Osteocyte (in vitro differentiated cells): ENCODE measurements around the gene PGAP1. TPM values are rescaled to one million over a fixed set of nuclear protein-coding genes. Genes with fewer than 3 reads are reported as not detected.

Source experiments
- DNase-seq: peaks from one replicate; pipeline ENCODE4 v3.0.0; 2021; ENCODE audit warnings: mixed read lengths; ENCODE audit not compliant: unreplicated experiment; ENCODE audit errors: extremely low spot score
- H3K27ac Mint-ChIP-seq: one replicate; pipeline ENCODE4 v1.8.0; 2021; ENCODE audit warnings: mild to moderate bottlenecking, mixed read lengths; ENCODE audit not compliant: unreplicated experiment
- H3K27me3 Mint-ChIP-seq: one replicate; pipeline ENCODE4 v1.8.0; 2021; ENCODE audit warnings: mixed read lengths; ENCODE audit not compliant: unreplicated experiment
- H3K36me3 Mint-ChIP-seq: one replicate; pipeline ENCODE4 v1.8.0; 2021; ENCODE audit warnings: mixed read lengths; ENCODE audit not compliant: unreplicated experiment
- H3K4me1 Mint-ChIP-seq: one replicate; pipeline ENCODE4 v1.8.0; 2021; ENCODE audit warnings: mixed read lengths; ENCODE audit not compliant: unreplicated experiment
- H3K4me3 Mint-ChIP-seq: one replicate; pipeline ENCODE4 v1.8.0; 2021; ENCODE audit warnings: mild to moderate bottlenecking, moderate library complexity, mixed read lengths; ENCODE audit not compliant: unreplicated experiment
- H3K9me3 Mint-ChIP-seq: one replicate; pipeline ENCODE4 v1.8.0; 2021; ENCODE audit warnings: mixed read lengths; ENCODE audit not compliant: unreplicated experiment
- CTCF ChIP-seq: fragments of 200-600 bp; sonication (generic); IDR thresholded peaks from 2 replicates; pipeline ENCODE4 v1.5.0; 2021; ENCODE audit warnings: antibody characterized with exemption, mild to moderate bottlenecking, moderate library complexity
- total RNA-seq: library from RNA; stranded (reverse); gene quantifications from 2 replicates; pipeline ENCODE4 v1.2.1, GENCODE V29; 2021

Gene PGAP1
- total RNA-seq, 1 donor from 2014 or later: 22.4 TPM

GRCh38 chr2:196941398-196942078, 15.0 kb upstream of the PGAP1 start:
- Mint-ChIP-seq H3K27ac (no peak overlapping the region), H3K36me3 (no peaks in the 10 kb centered on the region), H3K27me3 (no peaks in the 10 kb centered on the region), H3K4me1 (peaks cover 2% of the 10 kb centered on the region), H3K9me3 (no peaks in the 10 kb centered on the region), H3K4me3 (no peak overlapping the region)
- DNase-seq: no peak
- no peak for TF ChIP-seq CTCF

GRCh38 chr2:196939371-196939770, 12.9 kb upstream of the PGAP1 start:
- no peak for TF ChIP-seq CTCF
- Mint-ChIP-seq H3K4me1 (peaks cover 2% of the 10 kb centered on the region), H3K27ac (no peak overlapping the region), H3K27me3 (no peaks in the 10 kb centered on the region), H3K9me3 (no peaks in the 10 kb centered on the region), H3K4me3 (no peak overlapping the region), H3K36me3 (no peaks in the 10 kb centered on the region)
- DNase-seq: no peak

GRCh38 chr2:196935432-196935831, 8.9 kb upstream of the PGAP1 start:
- TF ChIP-seq CTCF: no peak
- Mint-ChIP-seq H3K27me3 (no peaks in the 10 kb centered on the region), H3K4me3 (no peak overlapping the region), H3K4me1 (peaks cover 2% of the 10 kb centered on the region), H3K27ac (no peak overlapping the region), H3K36me3 (no peaks in the 10 kb centered on the region), H3K9me3 (no peaks in the 10 kb centered on the region)
- DNase-seq: no peak

- no peak for DNase-seq
- Mint-ChIP-seq H3K9me3 (no peaks in the 10 kb centered on the region), H3K36me3 (no peaks in the 10 kb centered on the region), H3K27me3 (no peaks in the 10 kb centered on the region), H3K4me3 (no peak overlapping the region), H3K27ac (no peak overlapping the region), H3K4me1 (peaks cover 2% of the 10 kb centered on the region)
- no peak for TF ChIP-seq CTCF
Measured at GRCh38 chr2:196934672-196935071, 8.2 kb upstream of the PGAP1 start.

GRCh38 chr2:196931555-196931954, 5.0 kb upstream of the PGAP1 start:
- H3K36me3 Mint-ChIP-seq: no peaks in the 10 kb centered on the region
- no peaks in the 10 kb centered on the region for H3K27me3 Mint-ChIP-seq
- no peak for TF ChIP-seq CTCF

More at GRCh38 chr2:196931555-196931954, 5.0 kb upstream of the PGAP1 start:
- no peak for DNase-seq
- Mint-ChIP-seq H3K27ac (no peak overlapping the region), H3K4me1 (peaks cover 10% of the 10 kb centered on the region), H3K9me3 (no peaks in the 10 kb centered on the region), H3K4me3 (no peak overlapping the region)
